IPS DF 6.9 (cell line): ENCODE data around the gene BCL11B.

Experiments
- DNase-seq: peaks from one replicate; pipeline ENCODE4 v3.0.0-alpha.2; 2013; ENCODE audit warnings: low read depth, low spot score
- H3K27ac ChIP-seq: one replicate; pipeline ENCODE4 v1.5.1; 2013; ENCODE audit warnings: low read length, control low read depth
- H3K27me3 ChIP-seq: 2 replicates; pipeline ENCODE4 v1.6.1; 2013; ENCODE audit warnings: mild to moderate bottlenecking, low read length; ENCODE audit not compliant: control insufficient read depth, insufficient read depth
- H3K36me3 ChIP-seq: 2 replicates; pipeline ENCODE4 v1.6.1; 2013; ENCODE audit warnings: low read length; ENCODE audit not compliant: control insufficient read depth, insufficient read depth
- H3K4me1 ChIP-seq: 2 replicates; pipeline ENCODE4 v1.6.1; 2013; ENCODE audit warnings: low read length; ENCODE audit not compliant: control insufficient read depth, insufficient read depth
- H3K4me3 ChIP-seq: 2 replicates; pipeline ENCODE4 v1.5.1; 2013; ENCODE audit warnings: mild to moderate bottlenecking, low read length
- H3K9me3 ChIP-seq: 2 replicates; pipeline ENCODE4 v1.6.1; 2013; ENCODE audit warnings: low read length, inconsistent platforms; ENCODE audit not compliant: control insufficient read depth, insufficient read depth
- WGBS: extraction: QIAGEN DNeasy Blood & Tissue Kit; methylation state at CpG from one replicate; pipeline ENCODE4 v1.1.7; 2013; ENCODE audit warnings: mixed read lengths, missing lambda C conversion rate; ENCODE audit not compliant: insufficient read length, insufficient coverage; 5-methylcytosine and 5-hydroxymethylcytosine counted together

The BCL11B gene

DNA sequence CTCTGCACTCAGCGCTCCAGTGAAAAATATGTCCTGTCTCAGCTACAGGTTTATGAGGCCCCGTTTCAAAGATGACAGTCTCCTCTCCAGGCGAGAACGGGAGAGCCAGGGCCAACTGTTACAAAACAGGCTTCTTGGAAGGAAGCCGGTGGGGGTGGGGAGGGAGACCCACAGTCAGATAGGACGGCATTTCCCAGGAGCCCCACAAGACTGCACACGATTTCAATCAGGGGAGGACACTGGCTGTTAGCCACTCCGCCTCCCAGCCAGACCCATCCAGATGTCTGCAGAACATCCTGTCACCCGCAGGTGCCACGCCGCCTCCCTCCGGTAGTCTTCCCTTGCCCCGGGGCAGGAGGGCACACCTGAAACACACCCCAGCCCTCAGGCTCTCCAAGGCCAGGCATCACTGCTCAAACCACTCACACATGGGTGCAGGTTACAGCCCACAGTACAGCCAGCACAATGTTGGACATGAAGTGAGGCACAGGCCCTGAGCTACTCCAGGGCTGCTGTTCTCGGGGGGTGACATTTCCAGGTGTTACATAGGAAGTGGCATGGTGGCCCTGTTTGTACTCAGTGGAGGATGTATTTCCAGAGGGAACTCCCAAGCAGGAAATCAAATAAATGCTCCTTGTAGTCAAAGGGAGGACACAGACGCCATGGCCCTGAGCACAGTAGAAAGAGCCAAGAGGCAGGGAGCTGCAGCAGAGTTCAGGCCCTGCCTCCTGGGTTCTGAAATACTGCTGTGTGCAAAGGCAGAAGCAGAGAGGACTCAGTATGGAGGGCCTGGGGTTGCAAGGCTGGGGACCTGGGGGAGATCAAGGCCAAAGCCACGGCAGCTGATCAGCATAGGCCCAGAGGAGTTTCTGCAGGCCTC, 138.1 kb downstream of the BCL11B start:
- no peaks in the 10 kb centered on the region for H3K27me3 ChIP-seq
- no peaks in the 10 kb centered on the region for H3K9me3 ChIP-seq
- no peak overlapping the region for H3K27ac ChIP-seq
- H3K4me1 ChIP-seq = peaks cover 8% of the 10 kb centered on the region
- H3K4me3 ChIP-seq = no peak overlapping the region
- no CpG with 5 or more reads among the region's 16 CpGs for WGBS
- H3K36me3 ChIP-seq = no peaks in the 10 kb centered on the region
- no peak for DNase-seq

GRCh38 chr14:99132821-99133635, 139.0 kb downstream of the BCL11B start:
- Histone ChIP-seq H3K27ac (no peak overlapping the region), H3K36me3 (no peaks in the 10 kb centered on the region), H3K27me3 (no peaks in the 10 kb centered on the region; the same call in 1 of the 2 replicates), H3K4me1 (peaks cover 8% of the 10 kb centered on the region), H3K4me3 (no peak overlapping the region), H3K9me3 (no peaks in the 10 kb centered on the region)
- no peak for DNase-seq
- no CpG with 5 or more reads among the region's 19 CpGs for WGBS

DNA sequence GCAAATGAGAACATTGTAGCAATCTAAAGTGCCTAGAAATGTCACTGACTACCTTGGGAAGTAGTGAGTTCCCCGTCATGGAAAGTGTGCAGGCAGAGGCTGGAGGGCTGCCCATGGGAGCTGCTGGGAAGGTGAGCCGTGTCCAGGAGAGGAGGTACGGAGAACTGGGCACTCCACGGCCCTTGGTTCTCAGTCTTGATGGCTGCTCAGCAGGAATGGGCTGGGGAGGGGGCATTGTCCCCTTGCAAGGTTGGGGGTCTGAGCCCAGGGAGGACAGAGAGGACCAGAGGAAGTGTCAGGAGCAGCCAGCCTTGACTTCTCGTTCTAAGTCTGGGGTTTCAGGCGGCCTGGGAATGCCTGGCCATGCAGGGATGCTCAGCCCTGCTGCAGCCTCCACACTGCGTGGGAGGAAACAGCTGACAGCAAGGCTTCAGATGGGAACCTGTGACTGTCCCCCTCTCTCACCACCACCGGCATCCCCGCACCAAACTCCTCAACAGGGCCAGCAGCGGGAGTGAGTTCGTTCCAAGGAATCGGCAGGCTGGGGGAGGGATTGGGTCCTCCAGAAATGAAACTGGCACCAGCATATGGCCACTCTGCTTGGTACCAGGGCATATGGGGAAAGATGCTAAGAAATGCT, 140.2 kb downstream of the BCL11B start:
- no peak for DNase-seq
- no peaks in the 10 kb centered on the region for H3K9me3 ChIP-seq
- no peak overlapping the region for H3K4me3 ChIP-seq
- WGBS = no CpG with 5 or more reads among the region's 12 CpGs
- peaks cover 9% of the 10 kb centered on the region for H3K4me1 ChIP-seq
- H3K27me3 ChIP-seq = no peaks in the 10 kb centered on the region; the same call in 1 of the 2 replicates
- no peaks in the 10 kb centered on the region for H3K36me3 ChIP-seq
- no peak overlapping the region for H3K27ac ChIP-seq

GRCh38 chr14:99129998-99130397, 142.0 kb downstream of the BCL11B start:
- Histone ChIP-seq H3K36me3 (no peaks in the 10 kb centered on the region), H3K27me3 (no peaks in the 10 kb centered on the region; the same call in 1 of the 2 replicates), H3K4me1 (peaks cover 9% of the 10 kb centered on the region), H3K27ac (no peak overlapping the region), H3K9me3 (no peaks in the 10 kb centered on the region), H3K4me3 (no peak overlapping the region)
- no peak for DNase-seq
- no CpG with 5 or more reads among the region's 15 CpGs for WGBS

DNA sequence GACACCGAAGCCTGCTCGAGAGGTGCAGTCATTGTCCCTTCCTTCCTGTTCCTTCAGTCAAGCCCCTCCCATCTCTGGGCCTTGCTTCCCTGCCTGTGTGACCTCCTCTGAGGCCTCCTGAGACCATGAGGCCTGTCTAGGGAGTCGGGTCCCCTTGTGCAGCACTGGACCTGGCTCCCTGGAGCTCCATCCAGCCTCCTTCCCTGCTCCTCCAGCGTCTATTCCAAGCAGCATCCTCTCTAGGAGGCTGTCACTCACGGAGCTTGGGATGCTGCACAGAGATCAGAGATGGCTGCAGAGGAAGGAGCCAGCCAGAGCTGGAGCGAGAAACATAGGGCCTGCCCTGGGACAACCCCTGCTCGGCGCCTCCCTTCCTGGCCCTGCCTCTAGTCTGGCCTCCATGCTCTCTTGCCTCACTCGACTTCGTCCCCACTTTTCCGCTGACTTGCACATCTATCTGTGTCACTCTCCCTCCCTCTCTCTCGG, 142.7 kb downstream of the BCL11B start:
- Histone ChIP-seq H3K4me3 (no peak overlapping the region), H3K27ac (no peak overlapping the region), H3K27me3 (no peaks in the 10 kb centered on the region; the same call in 1 of the 2 replicates), H3K9me3 (no peaks in the 10 kb centered on the region), H3K4me1 (peaks cover 9% of the 10 kb centered on the region), H3K36me3 (no peaks in the 10 kb centered on the region)
- no CpG with 5 or more reads among the region's 12 CpGs for WGBS
- DNase-seq = no peak

GRCh38 chr14:99128185-99128584, 143.8 kb downstream of the BCL11B start:
- no CpG with 5 or more reads among the region's 17 CpGs for WGBS
- Histone ChIP-seq H3K36me3 (no peaks in the 10 kb centered on the region), H3K27ac (no peak overlapping the region), H3K4me3 (no peak overlapping the region), H3K27me3 (no peaks in the 10 kb centered on the region; the same call in 1 of the 2 replicates), H3K9me3 (no peaks in the 10 kb centered on the region), H3K4me1 (peaks cover 4% of the 10 kb centered on the region)
- no peak for DNase-seq

DNA sequence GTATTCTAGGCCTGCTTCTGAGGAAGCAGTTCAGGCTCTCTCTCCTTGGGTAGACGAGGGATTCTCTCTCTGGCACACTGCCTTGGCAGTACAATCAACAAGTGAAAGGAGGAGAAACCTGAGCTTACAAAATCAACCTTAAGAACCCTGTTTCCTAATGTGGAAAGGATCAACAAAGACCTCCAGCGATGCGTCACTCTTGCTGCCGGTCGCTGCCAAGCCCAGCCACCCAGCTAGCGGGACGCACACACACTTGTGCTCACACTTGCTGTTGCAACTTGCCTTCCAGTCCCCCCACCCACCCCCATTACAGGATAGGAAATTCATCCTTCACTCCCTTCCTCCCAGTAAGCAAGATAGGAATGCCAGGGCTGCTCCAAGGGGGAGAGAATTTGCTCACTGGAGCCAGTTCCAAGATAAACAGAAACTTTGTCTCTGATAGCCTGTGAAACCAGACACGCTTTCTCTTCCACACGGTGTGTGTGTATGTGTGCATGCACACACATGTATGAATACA, 144.3 kb downstream of the BCL11B start:
- H3K27ac ChIP-seq = no peak overlapping the region
- H3K36me3 ChIP-seq = no peaks in the 10 kb centered on the region
- peaks cover 2% of the 10 kb centered on the region; the same call in 1 of the 2 replicates for H3K4me1 ChIP-seq
- H3K27me3 ChIP-seq = no peaks in the 10 kb centered on the region; the same call in 1 of the 2 replicates
- DNase-seq = no peak
- no CpG with 5 or more reads among the region's 9 CpGs for WGBS
- no peaks in the 10 kb centered on the region for H3K9me3 ChIP-seq
- no peak overlapping the region for H3K4me3 ChIP-seq

DNA sequence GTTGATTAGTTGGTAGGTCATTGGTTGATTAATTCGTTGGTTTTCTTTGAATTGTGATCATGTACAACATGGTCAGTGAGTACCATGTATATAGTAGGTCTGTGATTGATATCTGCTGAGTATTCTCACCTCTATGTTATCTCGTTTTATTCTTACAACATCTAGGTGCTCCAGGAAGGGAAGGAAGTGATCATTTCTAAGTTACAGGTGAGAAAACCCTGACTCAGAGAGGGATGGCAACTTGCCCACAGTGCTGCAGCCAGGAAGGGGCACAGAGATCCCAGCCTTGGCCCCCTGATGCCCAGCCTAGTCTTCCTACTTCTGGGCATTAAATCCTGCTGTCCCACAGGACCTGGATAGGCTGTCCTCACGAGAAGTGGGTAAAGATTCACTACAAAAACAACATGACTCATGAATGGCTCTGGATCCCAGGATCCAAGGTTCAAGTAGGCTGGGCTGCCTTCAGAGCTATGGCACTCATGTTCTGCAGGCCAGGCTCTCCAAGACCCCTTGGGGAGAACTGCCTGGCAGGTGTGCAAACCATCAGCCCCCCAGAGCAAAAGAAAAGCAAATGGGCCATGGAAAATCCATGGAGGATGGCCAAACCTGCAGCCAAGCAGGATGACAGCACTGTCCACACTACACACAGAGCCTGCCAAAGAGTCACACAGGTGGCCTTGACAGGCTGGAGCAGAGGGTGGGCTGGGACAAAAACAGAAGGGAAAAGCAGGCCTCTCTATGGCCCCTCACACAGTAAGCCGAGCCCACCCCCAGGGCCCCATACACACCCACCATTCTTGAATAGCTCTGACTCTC, 146.2 kb downstream of the BCL11B start:
- H3K4me3 ChIP-seq = no peak overlapping the region
- WGBS = 100% methylated on average over 1 of the region's 4 CpGs
- H3K27me3 ChIP-seq = no peaks in the 10 kb centered on the region; the same call in 1 of the 2 replicates
- no peaks in the 10 kb centered on the region for H3K36me3 ChIP-seq
- DNase-seq = no peak
- no peak overlapping the region for H3K27ac ChIP-seq
- peaks cover 2% of the 10 kb centered on the region; the same call in 1 of the 2 replicates for H3K4me1 ChIP-seq
- no peaks in the 10 kb centered on the region for H3K9me3 ChIP-seq

- no CpG with 5 or more reads among the region's 10 CpGs for WGBS
- Histone ChIP-seq H3K4me1 (peaks cover 2% of the 10 kb centered on the region; the same call in 1 of the 2 replicates), H3K36me3 (no peaks in the 10 kb centered on the region), H3K27me3 (no peaks in the 10 kb centered on the region; the same call in 1 of the 2 replicates), H3K4me3 (no peak overlapping the region), H3K27ac (no peak overlapping the region), H3K9me3 (no peaks in the 10 kb centered on the region)
- DNase-seq = no peak
Observed at GRCh38 chr14:99125113-99125512, 146.9 kb downstream of the BCL11B start.
